IMR-90 (cell line): ENCODE data around the gene PRR19. TPM values are rescaled to one million over a fixed set of nuclear protein-coding genes. Genes with fewer than 3 reads are reported as not detected.

ENCODE experiments used
- ATAC-seq: fragments of 200-7000 bp; cut with Tn5 transposase; 2 replicates; pipeline ENCODE4 v1.9.1; 2020; ENCODE audit warnings: low read depth, mild to moderate bottlenecking, moderate library complexity
- BruUV-seq: library from RNA; stranded (reverse); fragments of 400-500 nt; replicated peaks from 2 replicates; lab custom pipeline; 2021; lab: Mats Ljungman, UMichigan
- CTCF ChIA-PET: fragments of 300-600 bp; formaldehyde crosslinking; extraction: SDS; loops from one replicate; lab custom pipeline; 2021; ENCODE audit warnings: antibody characterized with exemption; lab: Yijun Ruan, JAX
- POLR2A ChIA-PET: fragments of 300-600 bp; sonication (Branson Sonifier 250); formaldehyde crosslinking; loops from one replicate; lab custom pipeline; 2022; ENCODE audit warnings: antibody characterized with exemption; ENCODE audit not compliant: unreplicated experiment; lab: Charles Lee
- DNase-seq: peaks from one replicate; pipeline ENCODE4 v3.0.0; 2013
- H2AFZ ChIP-seq: replicated peaks from 2 replicates; pipeline ENCODE3; 2013; ENCODE audit warnings: low read length, mild to moderate bottlenecking; ENCODE audit not compliant: poor library complexity
- H2AK5ac ChIP-seq: 2 replicates; pipeline ENCODE4 v1.6.1; 2013; ENCODE audit warnings: low read depth, low read length, inconsistent platforms
- H2AK9ac ChIP-seq: replicated peaks from 2 replicates; pipeline ENCODE3; 2013; ENCODE audit warnings: mild to moderate bottlenecking, low read depth, low read length, moderate library complexity; ENCODE audit not compliant: poor library complexity
- H2BK120ac ChIP-seq: 2 replicates; pipeline ENCODE4 v1.6.1; 2013; ENCODE audit warnings: low read depth, low read length, inconsistent platforms
- H2BK15ac ChIP-seq: 3 replicates; pipeline ENCODE4 v1.6.1; 2013; ENCODE audit warnings: low read depth, low read length, inconsistent platforms
- H2BK20ac ChIP-seq: 2 replicates; pipeline ENCODE4 v1.6.1; 2013; ENCODE audit warnings: low read depth, mild to moderate bottlenecking, inconsistent platforms, low read length, moderate library complexity
- H2BK5ac ChIP-seq: 2 replicates; pipeline ENCODE4 v1.6.1; 2013; ENCODE audit warnings: mild to moderate bottlenecking, low read depth, low read length, inconsistent platforms; ENCODE audit not compliant: poor library complexity, severe bottlenecking
- H3K14ac ChIP-seq: replicated peaks from 2 replicates; pipeline ENCODE4 v1.6.1; 2013; ENCODE audit warnings: low read depth, low read length, inconsistent platforms
- H3K18ac ChIP-seq: 2 replicates; pipeline ENCODE4 v1.6.1; 2013; ENCODE audit warnings: low read depth, low read length, control low read depth
- H3K23ac ChIP-seq: 2 replicates; pipeline ENCODE4 v1.6.1; 2013; ENCODE audit warnings: low read depth, low read length, inconsistent platforms
- H3K27ac ChIP-seq: 2 replicates; pipeline ENCODE4 v1.5.1; 2013; ENCODE audit warnings: mild to moderate bottlenecking, control low read depth, low read length; ENCODE audit not compliant: insufficient read depth
- H3K27me3 ChIP-seq: 2 replicates; pipeline ENCODE4 v1.6.1; 2013; ENCODE audit warnings: low read length; ENCODE audit not compliant: control insufficient read depth, insufficient read depth
- H3K36me3 ChIP-seq: 2 replicates; pipeline ENCODE4 v1.6.1; 2013; ENCODE audit warnings: low read length, mixed read lengths; ENCODE audit not compliant: control insufficient read depth, insufficient read depth
- H3K4ac ChIP-seq: 2 replicates; pipeline ENCODE4 v1.6.1; 2013; ENCODE audit warnings: low read depth, low read length, inconsistent platforms
- H3K4me1 ChIP-seq: 2 replicates; pipeline ENCODE4 v1.6.1; 2013; ENCODE audit warnings: low read length, mixed read lengths; ENCODE audit not compliant: control insufficient read depth, insufficient read depth
- H3K4me2 ChIP-seq: 2 replicates; pipeline ENCODE4 v1.6.1; 2013; ENCODE audit warnings: low read depth, mild to moderate bottlenecking, control low read depth, low read length, moderate library complexity
- H3K4me3 ChIP-seq: 2 replicates; pipeline ENCODE4 v1.5.1; 2013; ENCODE audit warnings: low read depth, mild to moderate bottlenecking, control low read depth, low read length, moderate library complexity; ENCODE audit not compliant: insufficient read depth
- H3K56ac ChIP-seq: 2 replicates; pipeline ENCODE4 v1.6.1; 2013; ENCODE audit warnings: low read length, inconsistent platforms; ENCODE audit not compliant: insufficient read depth; ENCODE audit errors: extremely low read depth
- H3K79me1 ChIP-seq, 2 experiments: 2 replicates each; pipeline ENCODE4 v1.6.1; 2013; ENCODE audit warnings: low read length in 2 of 2, inconsistent platforms in 1 of 2, low read depth in 1 of 2
- H3K9ac ChIP-seq: 2 replicates; pipeline ENCODE4 v1.6.1; 2013; ENCODE audit warnings: low read depth, low read length, control low read depth
- H3K9me1 ChIP-seq: 2 replicates; pipeline ENCODE4 v1.6.1; 2013; ENCODE audit warnings: low read length, inconsistent platforms; ENCODE audit not compliant: insufficient read depth
- H3K9me3 ChIP-seq: 2 replicates; pipeline ENCODE4 v1.6.1; 2013; ENCODE audit warnings: low read length; ENCODE audit not compliant: control insufficient read depth, insufficient read depth
- H4K20me1 ChIP-seq: 2 replicates; pipeline ENCODE4 v1.6.1; 2013; ENCODE audit warnings: low read length, inconsistent platforms; ENCODE audit not compliant: insufficient read depth
- H4K5ac ChIP-seq: 2 replicates; pipeline ENCODE4 v1.6.1; 2013; ENCODE audit warnings: mild to moderate bottlenecking, low read depth, low read length, control low read depth
- H4K8ac ChIP-seq, 2 experiments: 2 replicates each; pipeline ENCODE4 v1.6.1; 2013; ENCODE audit warnings: low read depth in 2 of 2, low read length in 2 of 2, control low read depth in 1 of 2, inconsistent platforms in 1 of 2
- H4K91ac ChIP-seq: 2 replicates; pipeline ENCODE4 v1.6.1; 2013; ENCODE audit warnings: low read depth, low read length, inconsistent platforms; ENCODE audit not compliant: insufficient read depth
- CEBPB ChIP-seq: IDR thresholded peaks from 2 replicates; pipeline ENCODE4 v1.6.1; 2012; ENCODE audit warnings: low read depth, low read length, improper control_type of control experiment
- CHD1 ChIP-seq: IDR thresholded peaks from 2 replicates; pipeline ENCODE4 v1.6.1; 2012; ENCODE audit warnings: low read depth, low read length, improper control_type of control experiment
- CTCF ChIP-seq: conservative IDR thresholded peaks from 2 replicates; pipeline ENCODE4 v1.5.1; 2012; ENCODE audit warnings: mild to moderate bottlenecking, low read depth, low read length, improper control_type of control experiment
- MAFK ChIP-seq: IDR thresholded peaks from 2 replicates; pipeline ENCODE4 v1.6.1; 2012; ENCODE audit warnings: low read depth, low read length, improper control_type of control experiment
- MAZ ChIP-seq: IDR thresholded peaks from 2 replicates; pipeline ENCODE4 v1.6.1; 2012; ENCODE audit warnings: low read depth, mild to moderate bottlenecking, low read length, improper control_type of control experiment, moderate library complexity, borderline replicate concordance
- NFE2L2 ChIP-seq: fragments of 150-350 bp; IDR thresholded peaks from 2 replicates; pipeline ENCODE4 v1.6.1; 2016; ENCODE audit warnings: low read depth, mild to moderate bottlenecking, low read length
- POLR2A ChIP-seq: IDR thresholded peaks from 2 replicates; pipeline ENCODE4 v1.6.1; 2012; ENCODE audit warnings: mild to moderate bottlenecking, low read depth, low read length
- RAD21 ChIP-seq: IDR thresholded peaks from 2 replicates; pipeline ENCODE4 v1.6.1; 2012; ENCODE audit warnings: low read length, improper control_type of control experiment
- RCOR1 ChIP-seq: IDR thresholded peaks from 2 replicates; pipeline ENCODE4 v1.6.1; 2012; ENCODE audit warnings: mild to moderate bottlenecking, low read length, improper control_type of control experiment; ENCODE audit not compliant: insufficient replicate concordance
- SMC3 ChIP-seq: fragments of 150-350 bp; IDR thresholded peaks from 2 replicates; pipeline ENCODE4 v1.6.1; 2016; ENCODE audit warnings: low read depth, mild to moderate bottlenecking, antibody characterized with exemption, low read length, moderate library complexity
- USF2 ChIP-seq: fragments of 150-350 bp; IDR thresholded peaks from 2 replicates; pipeline ENCODE4 v1.6.1; 2017; ENCODE audit warnings: mild to moderate bottlenecking, antibody characterized with exemption, low read length, low read depth
- WGBS, 2 experiments: methylation state at CpG; one replicate each; pipeline versions ENCODE4 v1.1.5 to v1.1.7; 2013; ENCODE audit warnings: missing lambda C conversion rate in 2 of 2; ENCODE audit not compliant: insufficient read length in 1 of 2; ENCODE audit errors: extremely low coverage in 2 of 2; 5-methylcytosine and 5-hydroxymethylcytosine counted together
- dilution Hi-C: fragments of 300-500 bp; cut with HindIII; formaldehyde crosslinking; loops from one replicate; pipeline ENCODE4 v1.14.3; 2018; ENCODE audit warnings: low sequenced_read_pairs; ENCODE audit not compliant: unreplicated experiment
- in situ Hi-C: fragments of 300-500 bp; cut with MboI; formaldehyde crosslinking; loops from 3 replicates; pipeline ENCODE4 v1.14.3; 2019; ENCODE audit warnings: low sequenced_read_pairs, inconsistent platforms, mixed read lengths
- intact Hi-C: fragments of 100-400 bp; cut with micrococcal nuclease; formaldehyde crosslinking; loops from 2 replicates; pipeline ENCODE4 v1.10.0; 2022
- polyA plus RNA-seq, 3 experiments: library from polyadenylated mRNA; depleted of rRNA; stranded (reverse); fragments of >200 nt; gene quantifications; 2 replicates each; pipeline ENCODE4 v1.2.3, GENCODE V29; 2012; ENCODE audit warnings: low replicate concordance in 1 of 3
- total RNA-seq: library from RNA; depleted of rRNA; stranded (reverse); fragments of >200 nt; gene quantifications from 2 replicates; pipeline ENCODE4 v1.2.3, GENCODE V29; 2012

PRR19 gene
- total and polyA plus RNA-seq, 2 of the 4 experiments (the other 2 are of a cell fraction) = 0.36 to 1.6 TPM

GRCh38 chr19:42271861-42272534 is 29.9 kb upstream of the PRR19 start:
- no peak for DNase-seq
- peaks cover 29% of the 10 kb centered on the region for H3K36me3 ChIP-seq
- ChIA-PET POLR2A (no interaction called here), CTCF (no interaction called here)
- no peak overlapping the region for H3K18ac ChIP-seq
- H3K27ac ChIP-seq = no peak overlapping the region
- intact Hi-C loops (no loop called here), in situ Hi-C loops (no loop called here), dilution Hi-C loops (no loop called here)
- no peak overlapping the region for H2AK5ac ChIP-seq
- no peak overlapping the region for H3K4me3 ChIP-seq
- no peak overlapping the region for H3K9ac ChIP-seq
- peaks cover 22% of the 10 kb centered on the region; the same call in 1 of the 2 replicates for H4K20me1 ChIP-seq
- no peak overlapping the region for H2AFZ ChIP-seq
- H4K91ac ChIP-seq = no peak overlapping the region
- ATAC-seq = no peak
- H3K9me3 ChIP-seq = no peaks in the 10 kb centered on the region
- H2AK9ac ChIP-seq = no peak overlapping the region
- no peak overlapping the region for H3K56ac ChIP-seq
- H2BK15ac ChIP-seq = no peak overlapping the region
- no peak overlapping the region for H3K14ac ChIP-seq
- H2BK20ac ChIP-seq = no peak overlapping the region
- H3K9me1 ChIP-seq = peaks cover 12% of the 10 kb centered on the region
- no peaks in the 10 kb centered on the region for H3K27me3 ChIP-seq
- H3K23ac ChIP-seq = no peak overlapping the region
- no peak overlapping the region for H2BK5ac ChIP-seq
- no TSS peak for BruUV-seq
- H3K79me1 ChIP-seq = peaks cover 37 to 66% of the 10 kb centered on the region in 2 experiments
- H3K4me2 ChIP-seq = no peak overlapping the region
- H4K8ac ChIP-seq = no peak overlapping the region
- 94% methylated on average over 17 of the region's 35 CpGs; no CpG with 5 or more reads in 1 of the 2 experiments for WGBS, 2 experiments
- H3K4ac ChIP-seq = no peak overlapping the region
- TF ChIP-seq NFE2L2 = no peak
- TF ChIP-seq MAFK = no peak
- TF ChIP-seq POLR2A = no peak
- TF ChIP-seq USF2 = no peak
- no peak for TF ChIP-seq CTCF
- no peak for TF ChIP-seq CHD1
- TF ChIP-seq RAD21 = no peak
- TF ChIP-seq MAZ = no peak
- no peak for TF ChIP-seq RCOR1
- TF ChIP-seq CEBPB = no peak
- TF ChIP-seq SMC3 = no peak
- H3K4me1 ChIP-seq = peaks cover 11% of the 10 kb centered on the region
- H4K5ac ChIP-seq = no peak overlapping the region
- no peak overlapping the region for H2BK120ac ChIP-seq
